ENCODE results near the gene RNF157.
A peak's percentile ranks its signal among the peaks of the same experiment; 100 is the strongest.

Gene RNF157

DNA sequence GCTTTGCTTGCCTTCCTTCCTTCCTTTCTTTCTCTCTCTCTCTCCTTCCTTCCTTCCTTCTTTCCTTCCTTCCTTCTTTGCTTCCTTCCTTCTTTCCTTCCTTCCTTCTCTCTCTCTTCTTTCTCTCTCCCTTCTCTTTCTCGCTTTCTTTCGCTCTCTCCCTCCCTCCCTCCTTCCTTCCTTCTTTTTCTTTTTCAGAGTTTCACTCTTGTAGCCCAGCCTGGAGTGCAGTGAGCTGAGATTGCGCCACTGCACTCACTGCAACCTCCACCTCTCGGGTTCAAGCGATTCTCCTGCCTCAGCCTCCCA, 117.1 kb downstream of the RNF157 start:
- no peak for DNase-seq (ENCODE audit: low spot score)

DNA sequence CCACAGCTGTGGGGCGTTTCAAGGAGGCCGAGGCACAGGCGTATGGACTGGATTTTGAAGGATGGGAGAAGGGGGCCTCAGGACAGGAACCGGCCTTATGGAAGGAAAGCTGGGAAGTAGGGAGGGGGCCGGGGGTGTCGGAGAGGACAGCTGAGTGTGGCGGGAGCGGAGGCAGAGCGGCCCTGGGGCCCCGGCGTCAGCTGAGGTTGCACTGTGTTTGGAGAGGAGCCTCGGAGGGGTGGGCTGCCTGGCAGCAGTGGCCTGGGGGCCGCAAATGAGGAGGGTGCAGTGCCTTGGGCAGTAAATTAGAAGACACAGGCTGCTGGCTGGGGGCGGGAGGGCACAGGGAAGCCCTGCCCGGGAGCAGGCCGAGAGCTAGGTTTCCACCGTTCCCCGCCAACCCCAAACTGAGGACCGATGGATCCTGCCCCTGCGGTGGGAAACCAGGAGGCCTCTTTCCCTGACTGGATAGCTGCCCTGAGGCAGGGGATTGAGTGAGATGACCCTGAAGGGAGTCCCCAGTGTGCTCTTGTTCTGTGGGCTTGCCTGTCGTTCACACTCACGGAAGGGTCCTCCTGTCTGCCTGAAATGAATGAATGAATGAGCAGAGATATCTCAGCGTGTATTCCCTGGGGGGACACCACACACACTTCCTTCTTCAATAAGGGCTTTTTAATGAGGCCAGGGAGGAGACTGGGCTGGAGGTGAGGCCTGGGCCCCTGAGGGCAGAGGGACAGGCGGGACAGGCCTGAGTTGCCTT, 117.7 kb downstream of the RNF157 start:
- no peak for DNase-seq (ENCODE audit: low spot score)

DNA sequence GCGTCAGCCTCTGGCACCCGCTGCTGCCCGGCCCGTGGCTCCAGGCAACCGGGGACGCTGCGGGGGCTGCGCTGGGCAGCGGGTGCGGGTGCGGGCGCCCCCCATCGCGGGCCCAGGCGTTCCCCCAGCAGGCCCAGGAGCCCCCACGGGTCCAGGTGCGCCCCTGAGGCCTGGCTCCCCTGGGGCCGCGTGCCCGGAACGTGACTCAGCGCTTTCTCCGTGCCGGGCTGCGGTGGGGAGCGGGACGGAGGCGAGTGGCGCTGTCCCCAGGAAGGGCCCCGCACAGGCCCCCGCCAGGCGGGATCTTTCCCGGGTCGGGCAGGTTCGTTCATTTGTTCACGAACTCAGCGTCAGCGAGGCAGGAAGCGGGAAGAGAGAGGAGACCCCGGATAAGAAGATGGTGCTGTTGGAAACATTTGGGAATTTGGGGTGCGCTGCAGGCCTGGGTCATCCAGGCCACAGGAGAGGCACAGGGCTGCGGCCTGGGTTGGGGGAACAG, 118.3 kb downstream of the RNF157 start:
- DNase-seq (ENCODE audit: low spot score), result peak; percentile 41

DNA sequence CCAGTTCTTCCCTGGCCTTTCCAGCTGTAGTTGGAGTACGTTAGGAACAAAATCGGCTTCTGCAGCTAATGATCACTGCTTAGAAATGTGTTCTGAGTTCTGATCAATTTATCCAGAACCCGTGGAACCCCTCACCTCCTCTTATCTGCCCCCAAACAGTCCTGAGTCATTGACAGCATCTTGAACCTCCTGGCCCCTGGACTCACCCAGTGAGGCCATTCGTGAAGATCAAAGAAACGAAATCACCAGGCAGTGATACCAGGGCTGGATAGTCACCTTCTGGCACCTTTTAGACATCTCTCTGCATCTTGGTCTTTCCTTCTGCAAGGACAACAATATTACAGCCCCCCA, 119.7 kb downstream of the RNF157 start:
- DNase-seq (ENCODE audit: low spot score), result no peak

DNA sequence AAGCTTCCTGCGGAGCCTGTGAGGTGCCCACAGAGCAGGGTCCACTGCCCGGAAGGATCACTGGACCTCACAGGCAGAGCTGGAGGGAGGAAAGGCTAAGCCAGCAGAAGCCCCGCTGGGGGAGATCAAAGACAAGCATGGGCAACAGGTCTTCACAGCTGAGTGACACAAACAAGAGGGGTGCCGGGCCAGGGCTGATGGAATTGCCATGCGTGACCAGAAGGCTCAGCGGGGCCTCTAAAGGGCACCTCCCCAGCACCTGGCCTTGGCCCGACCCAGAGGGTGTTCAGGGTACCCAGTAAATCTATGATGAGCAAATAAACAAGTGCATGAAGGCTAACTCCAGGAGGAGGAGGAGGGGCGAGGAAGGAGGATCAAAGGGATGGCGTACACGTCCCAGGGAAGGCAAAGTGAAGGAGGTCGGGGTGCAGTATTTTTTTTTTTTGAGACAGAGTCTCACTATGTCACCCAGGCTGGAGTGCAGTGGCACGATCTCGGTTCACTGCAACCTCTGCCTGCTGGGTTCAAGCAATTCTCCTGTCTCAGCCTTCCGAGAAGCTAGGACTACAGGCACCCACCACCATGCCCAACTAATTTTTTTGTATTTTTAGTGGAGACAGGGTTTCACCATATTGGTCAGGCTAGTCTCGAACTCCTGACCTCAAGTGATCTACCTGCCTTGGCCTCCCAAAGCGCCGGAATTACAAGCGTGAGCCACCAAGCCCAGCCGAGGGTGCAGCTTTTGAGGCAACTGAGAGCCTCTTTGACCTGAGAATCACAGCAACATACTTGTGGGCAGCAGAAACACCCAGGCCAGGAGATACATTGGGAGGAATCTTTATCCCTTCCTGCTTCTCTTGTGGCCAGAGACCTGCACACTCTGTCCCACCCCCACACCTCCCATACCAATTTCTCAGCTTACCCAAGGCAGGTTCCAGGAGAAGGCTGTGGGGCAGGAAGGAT, 120.6 kb downstream of the RNF157 start:
- no peak for DNase-seq (ENCODE audit: low spot score)

DNA sequence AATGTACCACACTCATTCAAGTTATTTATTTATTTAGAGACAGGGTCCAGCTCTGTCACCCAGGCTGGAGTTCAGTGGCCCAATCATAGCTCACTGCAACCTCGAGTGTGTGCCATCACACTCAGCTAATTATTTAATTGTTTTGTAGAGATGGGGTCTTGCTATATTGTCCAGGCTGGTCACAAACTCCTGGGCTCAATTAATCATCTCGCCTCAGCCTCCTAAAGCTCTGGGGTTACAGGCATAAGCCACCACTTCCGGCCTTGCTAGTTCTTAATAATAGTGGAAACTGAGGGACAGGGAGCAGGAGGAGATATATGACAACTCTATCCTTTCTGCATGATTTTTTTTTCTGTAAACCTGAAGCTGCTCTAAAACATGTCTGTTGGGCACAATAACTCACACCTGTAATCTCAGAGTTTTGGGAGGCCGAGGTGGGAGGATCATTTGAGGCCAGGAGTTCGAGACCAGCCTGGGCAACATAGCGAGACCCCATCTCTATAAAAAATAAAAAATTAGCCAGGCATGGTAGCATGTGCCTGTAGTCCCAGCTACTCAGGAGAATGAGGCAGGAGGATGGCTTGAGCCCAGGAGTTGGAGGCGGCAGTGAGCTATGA, 125.0 kb downstream of the RNF157 start:
- DNase-seq (ENCODE audit: low spot score), result no peak

DNA sequence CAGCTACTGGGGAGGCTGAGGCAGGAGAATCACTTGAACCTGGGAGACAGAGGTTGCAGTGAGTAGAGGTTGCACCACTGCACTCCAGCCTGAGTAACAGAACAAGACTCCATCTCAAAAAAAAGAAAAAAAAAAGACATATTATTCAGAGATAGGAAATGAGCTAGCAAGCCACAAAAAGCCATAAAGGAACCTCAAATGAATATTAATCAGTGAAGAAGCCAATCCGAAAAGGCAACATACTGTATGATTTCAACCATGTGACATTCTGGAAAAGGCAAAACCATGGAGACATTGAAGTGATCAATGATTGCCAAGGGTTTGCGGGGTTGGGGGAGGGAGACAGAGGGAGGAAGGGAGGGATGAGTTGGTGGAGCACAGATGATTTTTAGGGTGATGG, 128.3 kb downstream of the RNF157 start:
- no peak for DNase-seq (ENCODE audit: low spot score)

DNA sequence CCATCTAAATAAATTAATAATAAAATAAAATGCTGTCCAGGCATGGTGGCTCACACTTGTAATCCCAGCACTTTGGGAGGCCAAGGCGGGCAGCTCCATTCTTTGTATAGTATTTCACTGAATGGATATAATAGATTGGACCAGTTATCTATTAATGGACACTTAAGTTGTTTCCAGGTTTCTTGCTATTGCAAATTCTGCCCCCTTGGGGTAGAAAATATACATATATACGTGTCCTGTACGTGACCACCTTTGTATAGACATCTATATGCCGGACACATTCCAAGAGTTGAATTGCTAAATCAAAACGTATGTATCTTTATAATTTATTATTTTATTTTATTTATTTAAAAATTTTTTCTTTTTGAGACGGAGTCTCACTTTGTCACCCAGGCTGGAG, 132.8 kb downstream of the RNF157 start:
- no peak for DNase-seq (ENCODE audit: low spot score)

DNA sequence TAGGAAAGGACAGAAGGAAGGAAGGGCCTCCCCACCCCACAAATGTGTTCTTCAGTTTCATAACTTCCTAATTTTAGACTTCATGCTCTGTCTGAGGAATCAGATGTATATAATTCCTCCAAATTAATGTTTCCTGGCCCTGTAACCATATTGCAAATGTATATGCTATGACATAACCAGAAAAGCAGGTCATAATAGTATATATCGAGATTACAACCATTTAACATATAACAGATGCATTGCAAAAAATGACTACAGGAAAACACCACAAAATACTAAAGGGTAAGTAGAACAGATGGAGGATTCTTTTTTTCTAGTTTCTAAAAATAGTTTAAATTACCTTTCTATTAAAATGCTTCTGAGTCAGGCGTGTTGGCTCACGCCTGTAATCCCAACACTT, 133.6 kb downstream of the RNF157 start:
- DNase-seq (ENCODE audit: low spot score), result no peak

DNA sequence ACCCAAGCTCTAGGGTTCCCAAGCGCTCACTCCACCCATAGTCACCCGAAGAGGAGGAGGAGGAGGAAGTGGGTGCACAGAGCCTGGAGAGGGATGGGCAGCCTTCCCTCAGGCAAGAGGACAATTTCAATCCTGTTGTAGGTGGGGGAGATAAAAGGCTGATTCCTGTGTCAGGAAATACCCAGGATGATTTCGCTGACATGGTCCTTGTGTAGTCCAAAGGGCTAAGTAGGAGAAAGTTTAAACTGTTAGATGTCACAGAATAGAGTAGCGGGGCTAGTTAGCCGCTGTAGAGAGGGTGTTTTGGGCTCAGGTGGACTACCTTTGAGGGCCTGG, 135.4 kb downstream of the RNF157 start:
- no peak for DNase-seq (ENCODE audit: low spot score)

DNA sequence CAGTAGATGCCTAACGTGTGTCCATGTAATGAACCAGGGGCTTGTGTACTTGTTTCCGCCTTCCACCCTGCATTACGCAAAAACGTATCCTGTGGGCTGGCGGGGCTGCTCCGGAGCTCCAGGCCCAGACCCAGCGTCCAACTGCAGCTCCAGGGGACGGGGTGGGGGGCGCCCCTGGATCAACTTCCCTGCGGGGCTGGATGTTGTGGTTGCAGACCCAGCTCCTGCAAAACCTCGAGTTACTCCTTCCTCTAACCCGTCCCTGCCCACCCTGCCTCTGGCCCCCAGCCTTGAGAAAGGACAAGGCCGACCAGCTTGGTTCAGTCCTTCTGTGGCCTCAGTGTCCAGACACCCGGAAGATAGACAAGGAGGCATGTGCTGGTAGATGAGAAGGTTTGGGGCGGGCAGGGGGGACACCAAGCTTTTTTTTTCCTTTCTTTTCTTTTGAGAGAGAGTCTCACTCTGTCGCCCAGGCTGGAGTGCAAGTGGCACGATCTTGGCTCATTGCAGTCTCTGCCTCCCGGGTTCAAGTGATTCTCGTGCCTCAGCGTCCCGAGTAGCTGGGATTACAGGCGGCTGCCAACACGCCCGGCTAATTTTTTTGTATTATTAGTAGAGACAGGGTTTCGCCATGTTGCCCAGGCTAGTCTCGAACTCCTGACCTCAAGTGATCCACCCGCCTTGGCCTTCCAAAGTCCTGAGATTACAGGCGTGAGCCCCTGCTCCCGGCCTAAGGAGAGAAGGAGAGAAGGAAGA, 136.0 kb downstream of the RNF157 start:
- DNase-seq (ENCODE audit: low spot score), result no peak

DNA sequence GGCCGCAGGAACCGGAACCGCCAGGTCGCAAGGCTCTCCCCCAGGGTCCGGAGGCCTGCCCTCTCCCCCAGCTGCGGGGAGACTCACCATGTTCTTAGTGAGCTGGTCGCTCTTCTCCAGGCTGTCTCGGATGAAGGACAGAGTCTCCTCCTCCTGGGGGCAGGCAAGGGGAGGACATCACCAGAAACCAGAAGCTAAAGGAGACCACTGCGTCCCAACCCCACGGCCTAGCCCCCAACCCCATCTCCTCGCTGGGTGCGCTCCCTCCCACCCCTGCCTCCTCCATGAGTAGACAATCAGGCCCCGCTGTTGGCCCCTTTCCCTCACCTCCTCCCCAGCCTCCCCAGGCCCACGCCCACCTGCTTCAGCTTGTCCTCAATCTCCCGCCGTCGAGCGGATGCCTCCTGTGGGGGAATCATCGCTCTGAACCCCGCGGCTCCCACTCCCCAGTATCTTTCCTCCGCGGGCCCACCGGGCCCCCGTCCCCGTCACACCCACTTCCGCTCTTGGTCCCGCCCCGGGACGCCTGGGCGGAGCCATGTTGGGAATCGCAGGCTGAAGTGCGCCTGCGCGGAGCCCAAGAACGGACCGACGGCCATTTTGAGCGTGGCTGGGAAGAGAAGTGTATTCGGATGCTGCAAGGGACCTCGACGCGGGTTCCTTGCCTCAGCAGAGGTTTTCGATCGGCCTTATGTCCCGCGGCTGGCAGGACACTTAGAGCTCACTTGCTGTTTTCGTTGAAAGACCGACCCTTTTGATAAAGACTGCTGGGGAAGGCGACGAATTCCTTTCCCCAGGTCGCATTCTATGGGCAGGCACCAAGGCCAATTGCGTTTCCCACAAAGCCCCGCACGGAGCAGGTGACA, 136.8 kb downstream of the RNF157 start, which contains the start of gene EXOC7:
EXOC7 (minus strand) TSS at position 514 of the 866 bp plus-strand sequence; CDS start at position 419, 95 bp downstream.
- DNase-seq (ENCODE audit: low spot score), result peak; percentile 96

DNA sequence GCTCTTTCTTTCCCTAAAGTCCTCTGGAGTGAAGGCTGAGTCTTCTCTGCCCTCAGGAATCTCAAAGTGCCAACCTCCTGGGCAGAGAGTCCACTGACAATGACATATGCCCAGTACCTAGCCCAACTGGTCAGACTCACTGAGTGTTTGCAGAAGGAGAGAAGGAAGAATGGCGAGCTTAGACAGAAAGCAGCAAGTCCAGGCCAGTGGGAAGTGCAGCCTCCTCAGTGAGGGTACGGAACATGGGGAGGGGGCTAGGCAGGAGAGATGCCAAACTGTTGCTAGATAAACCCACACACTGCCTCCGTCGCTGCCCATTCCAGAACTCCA, 137.4 kb downstream of the RNF157 start:
- DNase-seq (ENCODE audit: low spot score), result no peak

DNA sequence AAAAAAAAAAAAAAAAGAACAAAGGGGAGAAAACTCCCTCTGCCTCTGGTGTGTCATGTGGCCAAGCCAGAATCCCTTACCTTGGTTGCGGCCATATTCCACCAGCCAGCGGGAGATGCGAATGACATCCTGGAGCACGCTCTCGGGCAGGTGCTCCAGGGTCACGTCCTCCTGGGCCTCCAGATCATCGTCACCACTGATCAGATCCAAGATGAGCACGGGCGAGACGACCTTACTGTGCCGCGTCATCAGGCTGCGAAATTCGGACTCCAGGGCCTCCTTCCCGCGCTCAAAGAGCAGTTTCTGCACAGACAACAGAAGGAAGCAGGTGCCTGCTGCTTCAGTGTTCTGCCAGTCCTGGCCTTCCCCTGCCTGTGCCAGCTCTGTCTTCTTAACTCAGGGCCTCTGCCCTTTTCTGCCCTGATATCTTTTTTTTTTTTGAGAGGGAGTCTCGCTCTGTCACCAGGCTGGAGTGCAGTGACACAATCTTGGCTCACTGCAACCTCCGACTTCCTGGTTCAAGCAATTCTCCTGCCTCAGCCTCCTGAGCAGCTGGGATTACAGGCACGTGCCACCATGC, 142.5 kb downstream of the RNF157 start:
- DNase-seq (ENCODE audit: low spot score), result no peak

DNA sequence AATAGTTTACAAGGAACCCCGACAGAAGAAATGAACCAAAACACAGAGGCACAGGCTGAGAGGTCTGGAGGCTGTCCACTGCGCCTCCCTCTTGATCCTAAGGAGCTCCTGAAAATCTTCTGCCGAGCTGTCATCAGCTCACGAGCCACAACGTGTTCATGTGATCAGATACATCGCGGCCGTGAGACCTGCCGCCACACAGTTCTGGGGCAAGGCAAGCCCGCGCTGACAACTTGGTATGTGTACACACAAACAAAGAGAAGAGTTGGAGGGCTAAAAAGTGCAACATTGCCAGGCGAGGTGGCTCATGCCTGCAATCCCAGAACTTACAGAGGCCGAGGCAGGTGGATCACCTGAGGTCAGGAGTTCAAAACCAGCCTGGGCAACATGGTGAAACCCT, 144.3 kb downstream of the RNF157 start:
- DNase-seq (ENCODE audit: low spot score), result no peak

DNA sequence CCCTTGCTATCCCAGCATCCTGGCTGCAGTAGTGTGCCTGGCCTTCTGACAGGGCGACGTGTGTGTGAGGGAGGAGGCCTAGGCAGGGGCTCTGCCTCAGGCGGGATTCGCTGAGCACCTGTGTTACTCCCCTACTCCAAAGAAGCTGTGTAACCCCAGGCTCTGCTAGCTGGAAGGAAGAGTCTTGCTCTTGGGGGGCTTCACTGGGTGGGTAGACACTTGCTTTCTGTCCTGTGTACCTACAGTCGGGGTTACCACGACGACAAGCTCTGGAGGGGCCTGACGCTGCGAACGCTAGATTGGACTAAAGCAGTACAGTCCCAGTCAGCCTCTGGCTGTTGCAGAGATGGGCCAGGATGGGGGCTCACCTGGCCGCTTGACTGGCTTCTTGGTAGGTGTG, 146.2 kb downstream of the RNF157 start:
- DNase-seq (ENCODE audit: low spot score), result no peak

DNA sequence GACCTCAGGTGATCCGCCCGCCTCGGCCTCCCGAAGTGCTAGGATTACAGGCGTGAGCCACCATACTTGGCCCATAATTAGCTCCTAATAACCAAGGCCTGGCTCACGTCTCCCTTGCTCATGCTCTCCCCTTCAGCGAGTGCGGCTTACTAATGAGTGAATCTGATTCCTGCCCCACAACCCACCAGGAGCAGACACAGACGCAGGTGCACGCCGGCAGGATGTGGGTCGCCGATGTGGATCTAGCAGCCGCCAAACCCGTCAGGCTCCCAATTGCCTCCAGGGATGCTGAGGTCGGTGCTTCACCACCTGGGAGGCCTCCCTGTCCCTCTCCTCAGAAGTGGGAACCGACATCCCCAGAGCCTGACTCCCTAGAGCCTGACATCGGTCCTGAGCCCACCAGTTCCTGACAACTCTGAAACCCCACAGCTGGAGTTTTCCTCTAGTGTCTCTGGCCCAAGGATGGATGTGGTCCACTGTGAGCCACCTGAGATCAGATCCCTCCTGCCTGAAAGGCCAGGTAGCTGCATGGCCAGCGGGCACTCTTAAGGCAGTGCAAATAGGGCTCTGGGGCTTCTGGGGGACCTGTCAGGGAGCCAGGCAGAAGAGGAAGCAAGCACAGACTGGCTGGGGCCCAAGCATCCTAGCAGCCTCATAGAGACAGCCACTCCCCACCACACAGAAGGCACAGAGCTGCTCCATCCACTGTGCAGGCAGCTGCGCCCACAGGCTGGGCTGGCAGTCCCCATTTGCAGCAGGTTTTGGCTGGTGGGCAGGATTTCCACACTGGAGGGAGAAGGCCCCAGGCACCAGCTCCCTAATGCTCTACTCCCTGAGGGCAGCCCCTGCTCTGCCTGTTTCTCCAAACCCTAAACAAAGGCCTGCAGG, 147.5 kb downstream of the RNF157 start:
- no peak for DNase-seq (ENCODE audit: low spot score)
